Mucosa of descending colon (tissue), 3 donors: Measurements from ENCODE around the gene HMX1. TPM values are rescaled to one million over a fixed set of nuclear protein-coding genes. Genes with fewer than 3 reads are reported as not detected.

Experiments
- ATAC-seq: fragments of 200-7000 bp; cut with Tn5 transposase; one replicate; pipeline ENCODE4 v1.9.1; 2020; ENCODE audit warnings: mild to moderate bottlenecking, moderate library complexity
- DNase-seq, 3 donors: peaks; one replicate each; pipeline ENCODE4 v3.0.0-alpha.2; 2020
- H3K36me3 ChIP-seq: fragments of 200-600 bp; one replicate; pipeline ENCODE4 v1.8.0; 2021; ENCODE audit warnings: low read depth, mild to moderate bottlenecking
- H3K4me1 ChIP-seq: fragments of 200-600 bp; one replicate; pipeline ENCODE4 v1.8.0; 2021; ENCODE audit warnings: low read depth, mild to moderate bottlenecking
- H3K4me3 ChIP-seq: fragments of 200-600 bp; one replicate; pipeline ENCODE4 v1.8.0; 2021; ENCODE audit warnings: mild to moderate bottlenecking
- H3K9me3 ChIP-seq: fragments of 200-600 bp; one replicate; pipeline ENCODE4 v1.8.0; 2021; ENCODE audit warnings: mild to moderate bottlenecking
- intact Hi-C, 2 donors: fragments of 100-400 bp; cut with DNase I in 1 of 2; cut with micrococcal nuclease in 1 of 2; formaldehyde crosslinking; loops; one replicate each; pipeline versions ENCODE4 v1.11.0 to v1.11.1; 2022; cut with DNase I, micrococcal nuclease
- total RNA-seq, 3 donors: library from RNA; stranded (reverse); fragmentation: NEBNext Ultra II Directional in 2 of 3; extraction: Animal tissue kit (Norgen Biotek cat#: 25700) in 2 of 3; gene quantifications; one replicate each; pipeline versions ENCODE4 v1.2.1 to v1.2.4, GENCODE V29; 2021 to 2023
- TF ChIP-seq, protein P1 (sequence below): fragments of 200-600 bp; IDR thresholded peaks from one replicate; pipeline ENCODE4 v1.8.0; 2022; ENCODE audit warnings: antibody characterized with exemption, mild to moderate bottlenecking
- donor health status: DM: no; HTN: no; CAD: no; lungs with moderate emphysema.
- donor health status: DM: no; HTN: no; CAD: no.
- donor health status: DM: no; HTN: yes; CAD: no.

The HMX1 gene
- total RNA-seq, 3 donors from 2014 or later, result 0.19 TPM; not detected in 2

DNA sequence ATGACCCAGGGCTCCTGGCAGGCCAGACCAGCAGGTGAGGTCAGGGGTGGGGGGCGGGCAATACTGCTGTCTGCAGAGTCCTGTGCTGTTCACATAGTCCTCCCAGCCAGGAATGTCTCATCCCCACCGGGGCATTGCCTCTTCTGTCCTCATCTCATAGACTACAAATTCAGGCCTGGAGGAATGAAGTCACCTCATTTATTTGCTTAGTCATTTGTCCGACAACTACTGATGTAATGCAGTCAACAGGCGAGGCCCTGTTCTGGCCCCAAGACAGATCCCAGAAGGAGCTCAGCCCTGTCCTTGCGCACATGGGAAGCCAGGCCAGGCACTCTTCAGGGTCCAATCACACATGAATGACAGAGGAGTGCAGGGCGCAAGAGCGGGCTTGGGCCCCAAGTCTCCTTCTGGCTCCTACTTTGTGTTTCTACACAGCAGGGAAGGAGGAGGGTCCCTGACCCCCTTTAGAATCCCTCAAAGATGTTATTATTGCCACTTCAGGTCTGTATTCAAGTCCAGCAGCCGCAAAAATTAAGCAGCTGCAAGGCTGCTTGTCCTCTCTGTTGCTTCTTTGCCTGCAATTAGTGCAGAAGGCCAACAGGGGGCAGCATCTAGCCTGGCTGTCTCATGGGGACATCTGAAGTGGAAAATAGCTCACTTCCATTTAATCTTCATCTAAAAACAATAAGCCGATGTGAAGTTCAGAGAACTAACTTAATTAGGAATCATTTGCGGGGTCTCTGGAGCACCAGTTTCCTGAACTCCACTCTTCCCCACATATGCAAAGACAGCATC, 15.2 kb upstream of the HMX1 start:
- intact Hi-C loops, result no loop called here
- Histone ChIP-seq H3K4me3 (no peak overlapping the region), H3K36me3 (no peaks in the 10 kb centered on the region), H3K9me3 (peaks cover 6% of the 10 kb centered on the region), H3K4me1 (no peaks in the 10 kb centered on the region)
- ATAC-seq (no peak), DNase-seq (no peak)
- TF ChIP-seq, protein P1, sequence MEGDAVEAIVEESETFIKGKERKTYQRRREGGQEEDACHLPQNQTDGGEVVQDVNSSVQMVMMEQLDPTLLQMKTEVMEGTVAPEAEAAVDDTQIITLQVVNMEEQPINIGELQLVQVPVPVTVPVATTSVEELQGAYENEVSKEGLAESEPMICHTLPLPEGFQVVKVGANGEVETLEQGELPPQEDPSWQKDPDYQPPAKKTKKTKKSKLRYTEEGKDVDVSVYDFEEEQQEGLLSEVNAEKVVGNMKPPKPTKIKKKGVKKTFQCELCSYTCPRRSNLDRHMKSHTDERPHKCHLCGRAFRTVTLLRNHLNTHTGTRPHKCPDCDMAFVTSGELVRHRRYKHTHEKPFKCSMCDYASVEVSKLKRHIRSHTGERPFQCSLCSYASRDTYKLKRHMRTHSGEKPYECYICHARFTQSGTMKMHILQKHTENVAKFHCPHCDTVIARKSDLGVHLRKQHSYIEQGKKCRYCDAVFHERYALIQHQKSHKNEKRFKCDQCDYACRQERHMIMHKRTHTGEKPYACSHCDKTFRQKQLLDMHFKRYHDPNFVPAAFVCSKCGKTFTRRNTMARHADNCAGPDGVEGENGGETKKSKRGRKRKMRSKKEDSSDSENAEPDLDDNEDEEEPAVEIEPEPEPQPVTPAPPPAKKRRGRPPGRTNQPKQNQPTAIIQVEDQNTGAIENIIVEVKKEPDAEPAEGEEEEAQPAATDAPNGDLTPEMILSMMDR, result no peak

DNA sequence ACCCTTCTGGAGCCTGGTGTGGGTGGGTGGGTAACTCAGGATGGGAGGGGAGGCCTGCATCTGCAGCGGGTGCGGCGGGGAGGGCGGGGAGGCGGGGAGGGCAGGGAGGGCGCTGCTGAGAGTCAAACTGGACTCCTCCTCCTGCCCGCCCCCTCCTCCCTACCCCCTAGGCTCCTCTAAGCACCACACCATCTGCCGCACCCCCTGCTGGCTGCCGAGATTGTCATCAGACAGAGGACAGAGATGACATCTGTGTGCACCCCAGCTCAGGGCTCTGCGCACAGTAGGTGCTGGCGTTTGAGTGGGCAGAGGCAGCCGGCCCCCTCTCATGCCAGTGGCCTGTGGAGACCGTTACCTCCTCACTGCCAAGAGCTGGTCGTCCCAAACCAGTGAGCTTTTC, 10.6 kb upstream of the HMX1 start:
- Histone ChIP-seq H3K4me1 (no peaks in the 10 kb centered on the region), H3K9me3 (peaks cover 6% of the 10 kb centered on the region), H3K36me3 (no peaks in the 10 kb centered on the region), H3K4me3 (no peak overlapping the region)
- TF ChIP-seq, protein P1, result no peak
- DNase-seq (no peak), ATAC-seq (no peak)
- intact Hi-C loops, result no loop called here

DNA sequence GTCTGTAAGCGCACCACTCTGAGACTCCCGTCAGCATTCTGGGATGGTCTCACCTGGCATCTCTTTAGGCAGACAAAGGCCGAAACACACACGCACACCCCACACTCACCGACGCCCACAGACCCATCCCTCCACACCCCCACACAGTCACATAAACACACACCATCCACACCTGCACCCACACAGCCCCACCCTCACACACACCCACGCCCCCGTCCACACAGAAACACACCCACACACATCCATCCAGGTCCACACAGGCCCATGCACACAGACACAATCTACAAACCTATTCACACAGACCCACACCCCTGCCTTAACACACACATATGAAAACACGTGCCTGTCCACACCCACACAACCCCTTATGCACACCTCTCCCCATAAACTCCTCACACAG, 9.2 kb upstream of the HMX1 start:
- intact Hi-C loops, result no loop called here

DNA sequence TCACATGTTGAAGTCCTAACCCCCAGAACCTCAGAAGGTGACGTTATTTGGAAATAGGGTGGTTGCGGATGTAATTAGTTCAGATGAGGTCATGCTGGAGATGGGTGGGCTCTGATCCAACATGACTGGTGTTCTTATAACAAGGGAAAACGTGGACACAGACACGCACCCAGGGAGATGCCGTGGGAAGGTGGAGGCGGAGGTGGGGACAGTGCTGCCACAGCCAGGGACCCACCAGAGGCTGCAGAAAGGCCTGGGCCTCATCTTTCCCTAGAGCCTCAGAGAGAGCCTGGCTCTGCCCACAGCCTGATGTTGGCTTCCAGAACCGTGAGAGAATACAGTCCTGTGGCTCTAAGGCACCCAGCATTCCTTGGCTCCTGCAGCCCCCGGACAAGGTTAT, 7.9 kb upstream of the HMX1 start:
- intact Hi-C loops, result no loop called here
- no peaks in the 10 kb centered on the region for H3K36me3 ChIP-seq
- H3K4me1 ChIP-seq, result no peaks in the 10 kb centered on the region
- DNase-seq (no peak), ATAC-seq (no peak)
- H3K4me3 ChIP-seq, result no peak overlapping the region
- TF ChIP-seq, protein P1, result no peak
- H3K9me3 ChIP-seq, result no peaks in the 10 kb centered on the region

More for the DNA sequence above, 9.2 kb upstream of the HMX1 start:
- no peak for ATAC-seq
- Histone ChIP-seq H3K4me1 (no peaks in the 10 kb centered on the region), H3K9me3 (no peaks in the 10 kb centered on the region), H3K4me3 (no peak overlapping the region), H3K36me3 (no peaks in the 10 kb centered on the region)
- DNase-seq, result no peak
- TF ChIP-seq, protein P1, result no peak

DNA sequence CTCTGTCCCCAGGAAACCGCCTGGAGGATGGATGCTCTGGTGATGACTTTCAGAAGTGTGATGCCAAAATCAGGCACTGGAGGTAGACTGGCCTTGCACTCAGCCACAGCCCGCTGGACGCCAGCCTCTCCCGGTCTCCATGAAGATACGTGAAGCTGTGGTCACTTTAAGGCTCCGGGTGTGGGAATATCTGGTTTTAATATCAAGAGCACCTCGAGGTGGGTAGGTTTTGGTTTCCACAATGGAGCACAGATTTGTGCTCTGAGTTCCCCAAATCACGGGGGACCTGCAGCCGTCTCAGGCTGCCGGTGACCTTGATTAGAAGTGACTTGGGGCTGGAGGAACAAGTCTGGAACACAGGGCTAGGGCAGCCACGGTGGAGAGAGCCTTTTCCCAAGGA, 6.8 kb upstream of the HMX1 start:
- Histone ChIP-seq H3K4me1 (no peaks in the 10 kb centered on the region), H3K36me3 (no peaks in the 10 kb centered on the region), H3K4me3 (no peak overlapping the region), H3K9me3 (no peaks in the 10 kb centered on the region)
- DNase-seq (no peak), ATAC-seq (no peak)
- TF ChIP-seq, protein P1, result no peak
- intact Hi-C loops, result no loop called here

DNA sequence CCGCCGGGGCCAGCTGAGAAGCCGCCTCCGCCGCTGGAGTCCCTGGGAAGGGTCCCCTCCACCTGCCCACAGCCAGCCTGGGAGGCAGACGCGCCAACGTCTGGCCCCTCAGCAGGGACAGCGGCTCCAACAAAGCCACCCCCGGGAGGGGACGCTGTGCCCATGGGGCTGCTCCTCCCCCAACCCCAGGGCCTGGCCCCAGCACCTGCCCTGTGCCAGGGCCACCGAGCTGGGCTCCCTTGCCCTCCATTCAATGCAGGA, 6.1 kb upstream of the HMX1 start:
- Histone ChIP-seq H3K4me1 (no peaks in the 10 kb centered on the region), H3K4me3 (no peak overlapping the region), H3K9me3 (no peaks in the 10 kb centered on the region), H3K36me3 (no peaks in the 10 kb centered on the region)
- ATAC-seq, result no peak
- intact Hi-C loops, result no loop called here
- TF ChIP-seq, protein P1, result no peak
- DNase-seq, result no peak
